CD4-positive, alpha-beta T cell (primary cell): ENCODE measurements around the gene TREM1. TPM values are rescaled to one million over a fixed set of nuclear protein-coding genes. Genes with fewer than 3 reads are reported as not detected.

Experiments
- ATAC-seq: fragments of 200-7000 bp; cut with Tn5 transposase; one replicate; pipeline ENCODE4 v1.10.0; 2022; ENCODE audit warnings: mild to moderate bottlenecking; ENCODE audit not compliant: poor library complexity
- CTCF ChIA-PET: fragments of 350-600 bp; sonication (Branson Sonifier 250); formaldehyde crosslinking; loops from one replicate; lab custom pipeline; 2021; ENCODE audit warnings: antibody characterized with exemption, inconsistent platforms; lab: Charles Lee
- POLR2A ChIA-PET: fragments of 350-600 bp; sonication (Branson Sonifier 250); formaldehyde crosslinking; loops from one replicate; lab custom pipeline; 2021; ENCODE audit warnings: antibody characterized with exemption, inconsistent platforms; lab: Charles Lee
- DNase-seq, 14 experiments: peaks; one replicate each; pipeline ENCODE4 v3.0.0-alpha.2; 2013 to 2020; ENCODE audit warnings: mixed read lengths in 2 of 14
- H3K27ac ChIP-seq, 2 donors: one replicate each; pipeline versions ENCODE4 v1.5.1 to v1.7.0; 2013; ENCODE audit warnings: low read length in 2 of 2, low read depth in 1 of 2, mild to moderate bottlenecking in 1 of 2
- H3K27me3 ChIP-seq, 2 experiments: 1 replicate in 1 of 2; 2 replicates in 1 of 2; pipeline versions ENCODE4 v1.6.1 to v1.7.0; 2013; ENCODE audit warnings: low read length in 2 of 2, control low read depth in 1 of 2, mild to moderate bottlenecking in 1 of 2, moderate library complexity in 1 of 2; ENCODE audit not compliant: insufficient read depth in 2 of 2, control insufficient read depth in 1 of 2
- H3K36me3 ChIP-seq: one replicate; pipeline ENCODE4 v1.6.1; 2013; ENCODE audit warnings: low read length, control low read depth; ENCODE audit not compliant: insufficient read depth
- H3K4me1 ChIP-seq: one replicate; pipeline ENCODE4 v1.6.1; 2013; ENCODE audit warnings: low read length, control low read depth; ENCODE audit not compliant: insufficient read depth
- H3K4me3 ChIP-seq: one replicate; pipeline ENCODE4 v1.5.1; 2013; ENCODE audit warnings: mild to moderate bottlenecking, low read length, moderate library complexity
- H3K9me3 ChIP-seq, 2 experiments: 1 replicate in 1 of 2; 2 replicates in 1 of 2; pipeline versions ENCODE4 v1.6.1 to v1.7.0; 2013; ENCODE audit warnings: low read length in 2 of 2, mild to moderate bottlenecking in 2 of 2, control low read depth in 1 of 2, moderate library complexity in 1 of 2; ENCODE audit not compliant: control insufficient read depth in 1 of 2, insufficient read depth in 1 of 2
- H3K27ac Mint-ChIP-seq: one replicate; pipeline ENCODE4 v1.8.0; 2020; ENCODE audit warnings: mixed read lengths
- H3K27me3 Mint-ChIP-seq: one replicate; pipeline ENCODE4 v1.8.0; 2021; ENCODE audit warnings: mixed read lengths
- H3K36me3 Mint-ChIP-seq: one replicate; pipeline ENCODE4 v1.8.0; 2021; ENCODE audit warnings: low read depth, mixed read lengths
- H3K4me1 Mint-ChIP-seq: one replicate; pipeline ENCODE4 v1.8.0; 2021; ENCODE audit warnings: low read depth, mixed read lengths
- H3K4me3 Mint-ChIP-seq: one replicate; pipeline ENCODE4 v1.8.0; 2020; ENCODE audit warnings: mild to moderate bottlenecking, mixed read lengths
- H3K9me3 Mint-ChIP-seq: one replicate; pipeline ENCODE4 v1.8.0; 2020; ENCODE audit warnings: mixed read lengths
- CTCF ChIP-seq: fragments of 200-600 bp; IDR thresholded peaks from one replicate; pipeline ENCODE4 v1.8.0; 2022; ENCODE audit warnings: antibody characterized with exemption, mild to moderate bottlenecking
- intact Hi-C, 2 experiments: fragments of 100-400 bp; cut with DNase I in 1 of 2; cut with micrococcal nuclease in 1 of 2; formaldehyde crosslinking; loops; one replicate each; pipeline versions ENCODE4 v1.15.1 to v1.9.0; 2023 to 2025; cut with DNase I, micrococcal nuclease
- total RNA-seq, 174 experiments: library from RNA in 2 of 174; stranded (reverse) in 2 of 174; gene quantifications; one replicate each; pipeline ENCODE4 v1.2.3 and lab custom pipeline; 2021 to 2026

TREM1 gene
- total RNA-seq, 2 experiments from 2014 or later: 1.8 to 2.8 TPM

GRCh38 chr6:41232667-41233066, 53.8 kb downstream of the TREM1 start:
- H3K27me3 ChIP-seq: no peaks in the 10 kb centered on the region
- H3K4me1 ChIP-seq: no peaks in the 10 kb centered on the region
- H3K4me3 ChIP-seq: no peak overlapping the region
- Mint-ChIP-seq H3K9me3 (no peaks in the 10 kb centered on the region), H3K27me3 (peaks cover 15% of the 10 kb centered on the region), H3K4me1 (peaks cover 5% of the 10 kb centered on the region), H3K27ac (no peak overlapping the region), H3K36me3 (no peaks in the 10 kb centered on the region), H3K4me3 (no peak overlapping the region)
- H3K27ac ChIP-seq: no peak overlapping the region
- CTCF ChIA-PET: no interaction called here
- no peaks in the 10 kb centered on the region for H3K9me3 ChIP-seq
- intact Hi-C loops: no loop called here
- no peaks in the 10 kb centered on the region for H3K36me3 ChIP-seq
- DNase-seq (peak in 1 of 14 experiments; percentile 17), ATAC-seq (no peak)
- no peak for TF ChIP-seq CTCF
- POLR2A ChIA-PET: no interaction called here

DNA sequence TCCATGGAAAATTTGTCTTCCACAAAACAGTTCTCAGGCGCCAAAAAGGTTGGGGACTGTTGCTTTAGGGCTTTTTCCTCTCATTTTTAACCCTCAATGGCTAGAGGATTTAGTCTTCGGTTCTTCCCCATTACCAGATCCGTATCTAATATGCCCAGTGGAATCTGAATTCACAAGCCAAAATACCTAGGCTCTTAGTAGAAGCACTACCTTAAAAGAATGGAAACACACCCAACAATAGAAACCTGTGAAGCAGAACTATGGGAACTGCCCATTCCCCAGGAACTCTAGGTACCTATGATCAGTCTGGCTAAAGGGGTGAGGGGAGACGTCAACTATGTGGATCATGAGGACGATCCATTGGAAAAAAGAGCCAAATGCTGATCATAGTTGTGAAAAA, 55.2 kb downstream of the TREM1 start:
- ChIA-PET CTCF (no interaction called here), POLR2A (no interaction called here)
- no peak overlapping the region for H3K4me3 ChIP-seq
- no peaks in the 10 kb centered on the region for H3K36me3 ChIP-seq
- no peaks in the 10 kb centered on the region for H3K27me3 ChIP-seq
- ATAC-seq (no peak), DNase-seq (no peak)
- peaks cover 5% of the 10 kb centered on the region for H3K4me1 Mint-ChIP-seq
- no peak for TF ChIP-seq CTCF
- H3K9me3 Mint-ChIP-seq: no peaks in the 10 kb centered on the region
- no peak overlapping the region for H3K4me3 Mint-ChIP-seq
- H3K4me1 ChIP-seq: no peaks in the 10 kb centered on the region
- no peak overlapping the region for H3K27ac Mint-ChIP-seq
- no peaks in the 10 kb centered on the region for H3K36me3 Mint-ChIP-seq
- no peaks in the 10 kb centered on the region for H3K9me3 ChIP-seq
- H3K27ac ChIP-seq: no peak overlapping the region
- peaks cover 19% of the 10 kb centered on the region for H3K27me3 Mint-ChIP-seq
- intact Hi-C loops: no loop called here

GRCh38 chr6:41229721-41230120, 56.8 kb downstream of the TREM1 start:
- ChIA-PET POLR2A (no interaction called here), CTCF (no interaction called here)
- H3K36me3 Mint-ChIP-seq: no peaks in the 10 kb centered on the region
- no peak for DNase-seq
- Histone ChIP-seq H3K27ac (no peak overlapping the region), H3K4me3 (no peak overlapping the region), H3K9me3 (no peaks in the 10 kb centered on the region), H3K36me3 (no peaks in the 10 kb centered on the region), H3K4me1 (no peaks in the 10 kb centered on the region), H3K27me3 (no peaks in the 10 kb centered on the region)
- no peaks in the 10 kb centered on the region for H3K4me1 Mint-ChIP-seq
- H3K9me3 Mint-ChIP-seq: no peaks in the 10 kb centered on the region
- no peak overlapping the region for H3K27ac Mint-ChIP-seq
- no peak overlapping the region for H3K4me3 Mint-ChIP-seq
- no peak for TF ChIP-seq CTCF
- intact Hi-C loops: no loop called here
- no peak for ATAC-seq
- H3K27me3 Mint-ChIP-seq: peaks cover 22% of the 10 kb centered on the region
